Lung (tissue), 12 donors: ENCODE data around the gene EGF. TPM values are rescaled to one million over a fixed set of nuclear protein-coding genes. Genes with fewer than 3 reads are reported as not detected.

ENCODE experiments used
- ATAC-seq: fragments of 200-7000 bp; cut with Tn5 transposase; one replicate; pipeline ENCODE4 v1.9.1; 2020; ENCODE audit warnings: moderate number of reproducible peaks; ENCODE audit not compliant: insufficient read depth, low FRiP score
- DNase-seq, 3 donors: peaks; one replicate each; pipeline ENCODE4 v3.0.0-alpha.2; 2013 to 2017
- H3K27ac ChIP-seq, 2 donors: one replicate each; pipeline ENCODE4 v1.5.1; 2013; ENCODE audit warnings: mild to moderate bottlenecking in 2 of 2, moderate library complexity in 2 of 2, control low read depth in 1 of 2, inconsistent platforms in 1 of 2, low read depth in 1 of 2, low read length in 1 of 2
- H3K27me3 ChIP-seq, 3 donors: one replicate each; pipeline ENCODE4 v1.5.1; 2013; ENCODE audit warnings: low read length in 2 of 3; ENCODE audit not compliant: control insufficient read depth in 3 of 3, insufficient read depth in 3 of 3
- H3K36me3 ChIP-seq, 4 donors: one replicate each; pipeline ENCODE4 v1.5.1; 2013; ENCODE audit warnings: low read length in 4 of 4, mild to moderate bottlenecking in 1 of 4, moderate library complexity in 1 of 4; ENCODE audit not compliant: control insufficient read depth in 4 of 4, insufficient read depth in 4 of 4
- H3K4me1 ChIP-seq, 5 donors: one replicate each; pipeline ENCODE4 v1.5.1; 2013; ENCODE audit warnings: low read length in 5 of 5, mild to moderate bottlenecking in 2 of 5, moderate library complexity in 1 of 5; ENCODE audit not compliant: control insufficient read depth in 5 of 5, insufficient read depth in 5 of 5
- H3K4me3 ChIP-seq: one replicate; pipeline ENCODE4 v1.5.1; 2013; ENCODE audit warnings: mild to moderate bottlenecking, control low read depth, moderate library complexity
- H3K9ac ChIP-seq, 2 donors: one replicate each; pipeline ENCODE4 v1.5.1; 2013; ENCODE audit warnings: low read length in 2 of 2, control low read depth in 1 of 2; ENCODE audit not compliant: insufficient read depth in 1 of 2
- H3K9me3 ChIP-seq, 4 donors: one replicate each; pipeline ENCODE4 v1.5.1; 2013; ENCODE audit warnings: low read length in 3 of 4, mild to moderate bottlenecking in 1 of 4, moderate library complexity in 1 of 4; ENCODE audit not compliant: control insufficient read depth in 4 of 4, insufficient read depth in 3 of 4
- CTCF ChIP-seq: IDR thresholded peaks from 2 replicates; pipeline ENCODE4 v1.5.1; 2012; ENCODE audit warnings: mild to moderate bottlenecking; ENCODE audit errors: control extremely low read depth, extremely low read depth
- WGBS, 2 donors: extraction: QIAGEN DNeasy Blood & Tissue Kit; methylation state at CpG; one replicate each; pipeline ENCODE4 v1.1.7; 2013; 5-methylcytosine and 5-hydroxymethylcytosine counted together
- polyA plus RNA-seq, 2 donors: library from polyadenylated mRNA; stranded (reverse); fragments of 200-250 nt; gene quantifications; one replicate each; pipeline ENCODE4 v1.2.1, GENCODE V29; 2013
- total RNA-seq, 2 donors: library from RNA; depleted of rRNA in 1 of 2; stranded (reverse); fragments of >200 nt in 1 of 2; gene quantifications; one replicate each; pipeline ENCODE4 v1.2.1, GENCODE V29; 2014 to 2021
- donor health status: control.
- donor health status: control.
- donor health status: Bipolar disorder and iron deficiency.
- donor health status: healthy.
- donor health status: DM: yes; HTN: yes; CAD: no.

EGF gene
- total and polyA plus RNA-seq, 4 donors, result 0.75 to 2.6 (median 1.5) TPM

- H3K9me3 ChIP-seq, result peaks cover 0 to 4% (median 0%) of the 10 kb centered on the region in 4 donors
- peaks cover 0 to 22% (median 8%) of the 10 kb centered on the region in 5 donors for H3K4me1 ChIP-seq
- no peak overlapping the region for H3K4me3 ChIP-seq
- WGBS, 2 donors, result 85 to 87% methylated on average over 2 of the region's 2 CpGs
- TF ChIP-seq CTCF, result no peak
- H3K27me3 ChIP-seq, result no peaks in the 10 kb centered on the region
- no peak for ATAC-seq
- no peak for DNase-seq
- H3K9ac ChIP-seq, result no peak overlapping the region
- H3K36me3 ChIP-seq, result no peaks in the 10 kb centered on the region
- H3K27ac ChIP-seq, result no peak overlapping the region
These were observed 2.4 kb upstream of the EGF start for GRCh38 chr4:109910256-109910655.

GRCh38 chr4:109913596-109914241 is 1.0 kb downstream of the EGF start:
- Histone ChIP-seq H3K4me3 (no peak overlapping the region), H3K27ac (peak overlapping the region in 1 of 2 donors; percentile 1), H3K4me1 (peaks cover 0 to 22% (median 8%) of the 10 kb centered on the region in 5 donors), H3K27me3 (no peaks in the 10 kb centered on the region), H3K9ac (no peak overlapping the region), H3K36me3 (no peaks in the 10 kb centered on the region), H3K9me3 (no peaks in the 10 kb centered on the region)
- ATAC-seq, result no peak
- WGBS, 2 donors, result 76 to 82% methylated on average over 2 of the region's 2 CpGs
- no peak for TF ChIP-seq CTCF
- no peak for DNase-seq

GRCh38 chr4:109914322-109914721 is 1.6 kb downstream of the EGF start:
- no peaks in the 10 kb centered on the region for H3K27me3 ChIP-seq
- H3K9ac ChIP-seq, result no peak overlapping the region
- DNase-seq (no peak), ATAC-seq (no peak)
- H3K9me3 ChIP-seq, result no peaks in the 10 kb centered on the region
- H3K4me1 ChIP-seq, result peaks cover 0 to 22% (median 8%) of the 10 kb centered on the region in 5 donors
- WGBS, 2 donors, result 77 to 84% methylated on average over 3 of the region's 3 CpGs
- no peak overlapping the region for H3K4me3 ChIP-seq
- no peaks in the 10 kb centered on the region for H3K36me3 ChIP-seq
- H3K27ac ChIP-seq, result no peak overlapping the region
- no peak for TF ChIP-seq CTCF
